Measurements from ENCODE around the gene TRAK2. TPM values are rescaled to one million over a fixed set of nuclear protein-coding genes. Genes with fewer than 3 reads are reported as not detected.

Gene TRAK2
- polyA plus RNA-seq, 1 donor from 2014 or later: 19.6 TPM

DNA sequence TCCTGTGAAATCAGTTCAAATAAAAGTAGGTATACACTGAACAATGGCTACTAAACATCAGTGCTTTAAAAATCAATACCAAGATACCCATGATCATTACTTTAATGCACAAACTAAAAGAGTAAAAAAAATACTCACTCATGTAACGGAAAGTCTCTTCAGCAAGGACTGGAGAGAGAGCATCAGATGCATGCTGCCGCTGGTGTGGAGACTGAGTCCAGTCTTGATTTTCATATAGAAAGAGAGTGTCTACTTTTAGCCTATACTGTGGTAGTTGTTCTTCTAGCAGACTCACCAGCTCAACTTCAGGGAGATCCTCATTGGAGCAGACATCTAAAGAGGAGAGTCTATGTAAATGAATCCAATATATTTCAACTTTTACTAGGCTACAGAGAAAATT lies 44.0 kb downstream of the TRAK2 start:
- Histone ChIP-seq H4K20me1 (ENCODE audit: insufficient read depth) (no peaks in the 10 kb centered on the region), H3K4me3 (ENCODE audit: low read length) (no peak overlapping the region), H3K9me3 (ENCODE audit: low read length) (no peaks in the 10 kb centered on the region), H3K9me2 (ENCODE audit: insufficient read depth, low read length) (no peaks in the 10 kb centered on the region), H3K79me2 (replicated peaks; ENCODE audit: insufficient read depth, low read length) (no peaks in the 10 kb centered on the region), H3K4me2 (ENCODE audit: low read length) (no peak overlapping the region), H3K27ac (ENCODE audit: low read length) (no peak overlapping the region), H3K36me3 (ENCODE audit: insufficient read depth, low read length) (peaks cover 3% of the 10 kb centered on the region), H3K27me3 (ENCODE audit: insufficient read depth, low read depth, low read length) (no peaks in the 10 kb centered on the region), H3F3A (ENCODE audit: insufficient read depth, low read length, poor library complexity, severe bottlenecking) (no peaks in the 10 kb centered on the region), H2AFZ (ENCODE audit: low read depth, low read length) (no peak overlapping the region), H3K9ac (ENCODE audit: low read length) (no peak overlapping the region)
- TF ChIP-seq EP300 (conservative IDR thresholded peaks at IDR 0.05; ENCODE audit: poor library complexity, severe bottlenecking): no peak
- no peak for TF ChIP-seq RAD21 (conservative IDR thresholded peaks at IDR 0.05)
- no peak for TF ChIP-seq EZH2 (IDR thresholded peaks at IDR 0.05; ENCODE audit: borderline replicate concordance, insufficient read depth, low read length, poor library complexity, severe bottlenecking)
- TF ChIP-seq, protein P1, sequence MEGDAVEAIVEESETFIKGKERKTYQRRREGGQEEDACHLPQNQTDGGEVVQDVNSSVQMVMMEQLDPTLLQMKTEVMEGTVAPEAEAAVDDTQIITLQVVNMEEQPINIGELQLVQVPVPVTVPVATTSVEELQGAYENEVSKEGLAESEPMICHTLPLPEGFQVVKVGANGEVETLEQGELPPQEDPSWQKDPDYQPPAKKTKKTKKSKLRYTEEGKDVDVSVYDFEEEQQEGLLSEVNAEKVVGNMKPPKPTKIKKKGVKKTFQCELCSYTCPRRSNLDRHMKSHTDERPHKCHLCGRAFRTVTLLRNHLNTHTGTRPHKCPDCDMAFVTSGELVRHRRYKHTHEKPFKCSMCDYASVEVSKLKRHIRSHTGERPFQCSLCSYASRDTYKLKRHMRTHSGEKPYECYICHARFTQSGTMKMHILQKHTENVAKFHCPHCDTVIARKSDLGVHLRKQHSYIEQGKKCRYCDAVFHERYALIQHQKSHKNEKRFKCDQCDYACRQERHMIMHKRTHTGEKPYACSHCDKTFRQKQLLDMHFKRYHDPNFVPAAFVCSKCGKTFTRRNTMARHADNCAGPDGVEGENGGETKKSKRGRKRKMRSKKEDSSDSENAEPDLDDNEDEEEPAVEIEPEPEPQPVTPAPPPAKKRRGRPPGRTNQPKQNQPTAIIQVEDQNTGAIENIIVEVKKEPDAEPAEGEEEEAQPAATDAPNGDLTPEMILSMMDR (IDR thresholded peaks at IDR 0.05; ENCODE audit: poor library complexity, severe bottlenecking): no peak
- TF ChIP-seq, protein P2, sequence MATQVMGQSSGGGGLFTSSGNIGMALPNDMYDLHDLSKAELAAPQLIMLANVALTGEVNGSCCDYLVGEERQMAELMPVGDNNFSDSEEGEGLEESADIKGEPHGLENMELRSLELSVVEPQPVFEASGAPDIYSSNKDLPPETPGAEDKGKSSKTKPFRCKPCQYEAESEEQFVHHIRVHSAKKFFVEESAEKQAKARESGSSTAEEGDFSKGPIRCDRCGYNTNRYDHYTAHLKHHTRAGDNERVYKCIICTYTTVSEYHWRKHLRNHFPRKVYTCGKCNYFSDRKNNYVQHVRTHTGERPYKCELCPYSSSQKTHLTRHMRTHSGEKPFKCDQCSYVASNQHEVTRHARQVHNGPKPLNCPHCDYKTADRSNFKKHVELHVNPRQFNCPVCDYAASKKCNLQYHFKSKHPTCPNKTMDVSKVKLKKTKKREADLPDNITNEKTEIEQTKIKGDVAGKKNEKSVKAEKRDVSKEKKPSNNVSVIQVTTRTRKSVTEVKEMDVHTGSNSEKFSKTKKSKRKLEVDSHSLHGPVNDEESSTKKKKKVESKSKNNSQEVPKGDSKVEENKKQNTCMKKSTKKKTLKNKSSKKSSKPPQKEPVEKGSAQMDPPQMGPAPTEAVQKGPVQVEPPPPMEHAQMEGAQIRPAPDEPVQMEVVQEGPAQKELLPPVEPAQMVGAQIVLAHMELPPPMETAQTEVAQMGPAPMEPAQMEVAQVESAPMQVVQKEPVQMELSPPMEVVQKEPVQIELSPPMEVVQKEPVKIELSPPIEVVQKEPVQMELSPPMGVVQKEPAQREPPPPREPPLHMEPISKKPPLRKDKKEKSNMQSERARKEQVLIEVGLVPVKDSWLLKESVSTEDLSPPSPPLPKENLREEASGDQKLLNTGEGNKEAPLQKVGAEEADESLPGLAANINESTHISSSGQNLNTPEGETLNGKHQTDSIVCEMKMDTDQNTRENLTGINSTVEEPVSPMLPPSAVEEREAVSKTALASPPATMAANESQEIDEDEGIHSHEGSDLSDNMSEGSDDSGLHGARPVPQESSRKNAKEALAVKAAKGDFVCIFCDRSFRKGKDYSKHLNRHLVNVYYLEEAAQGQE (IDR thresholded peaks at IDR 0.05; ENCODE audit: borderline replicate concordance): no peak
- no peak for TF ChIP-seq MXI1 (conservative IDR thresholded peaks at IDR 0.05; ENCODE audit: poor library complexity, severe bottlenecking)
- TF ChIP-seq SMC3 (conservative IDR thresholded peaks at IDR 0.05; ENCODE audit: poor library complexity): no peak
- TF ChIP-seq TAF1 (IDR thresholded peaks at IDR 0.05; ENCODE audit: low read depth): no peak
- no peak for TF ChIP-seq POLR2AphosphoS5 (IDR thresholded peaks at IDR 0.05)

DNA sequence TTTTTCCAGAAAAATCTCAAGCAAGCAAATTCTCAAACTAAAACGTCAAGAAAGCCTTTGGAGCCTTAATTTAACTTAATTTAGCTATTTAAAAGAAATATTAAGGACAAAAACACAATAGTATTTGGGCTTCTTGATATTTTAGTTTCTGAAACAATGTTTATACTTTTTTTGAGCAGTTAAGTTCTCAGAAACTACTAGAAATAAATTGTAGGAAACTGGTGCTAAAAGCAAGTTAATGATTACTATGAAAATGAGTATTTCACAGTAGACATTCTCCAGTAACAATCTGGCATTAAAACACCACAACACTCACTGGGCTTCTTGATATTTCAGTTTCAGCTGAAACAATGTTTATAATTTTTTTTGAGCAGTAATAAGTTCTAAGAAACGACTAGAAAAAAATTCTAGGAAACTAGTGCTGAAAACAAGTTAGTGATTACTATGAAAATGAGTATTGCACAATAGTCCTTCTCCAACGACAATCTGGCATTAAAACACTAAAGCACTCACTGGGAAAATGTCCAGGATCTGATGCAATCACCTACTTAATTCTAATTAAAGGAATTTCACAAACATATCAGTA lies 45.1 kb downstream of the TRAK2 start:
- no peaks in the 10 kb centered on the region for H3K9me2 ChIP-seq (ENCODE audit: insufficient read depth, low read length)
- H2AFZ ChIP-seq (ENCODE audit: low read depth, low read length): no peak overlapping the region
- TF ChIP-seq, protein P2 (IDR thresholded peaks at IDR 0.05; ENCODE audit: borderline replicate concordance): no peak
- TF ChIP-seq EZH2 (IDR thresholded peaks at IDR 0.05; ENCODE audit: borderline replicate concordance, insufficient read depth, low read length, poor library complexity, severe bottlenecking): no peak
- TF ChIP-seq POLR2AphosphoS5 (IDR thresholded peaks at IDR 0.05): no peak
- no peak for TF ChIP-seq RAD21 (conservative IDR thresholded peaks at IDR 0.05)
- TF ChIP-seq MXI1 (conservative IDR thresholded peaks at IDR 0.05; ENCODE audit: poor library complexity, severe bottlenecking): no peak
- no peak for TF ChIP-seq EP300 (conservative IDR thresholded peaks at IDR 0.05; ENCODE audit: poor library complexity, severe bottlenecking)
- TF ChIP-seq, protein P1 (IDR thresholded peaks at IDR 0.05; ENCODE audit: poor library complexity, severe bottlenecking): no peak
- no peak for TF ChIP-seq TAF1 (IDR thresholded peaks at IDR 0.05; ENCODE audit: low read depth)
- no peak for TF ChIP-seq SMC3 (conservative IDR thresholded peaks at IDR 0.05; ENCODE audit: poor library complexity)
- H3K27ac ChIP-seq (ENCODE audit: low read length): no peak overlapping the region
- H3K79me2 ChIP-seq (replicated peaks; ENCODE audit: insufficient read depth, low read length): no peaks in the 10 kb centered on the region
- H3K9ac ChIP-seq (ENCODE audit: low read length): no peak overlapping the region
- H4K20me1 ChIP-seq (ENCODE audit: insufficient read depth): no peaks in the 10 kb centered on the region
- peaks cover 3% of the 10 kb centered on the region for H3K36me3 ChIP-seq (ENCODE audit: insufficient read depth, low read length)
- no peak overlapping the region for H3K4me3 ChIP-seq (ENCODE audit: low read length)
- H3K9me3 ChIP-seq (ENCODE audit: low read length): no peaks in the 10 kb centered on the region
- H3F3A ChIP-seq (ENCODE audit: insufficient read depth, low read length, poor library complexity, severe bottlenecking): no peaks in the 10 kb centered on the region
- no peaks in the 10 kb centered on the region for H3K27me3 ChIP-seq (ENCODE audit: insufficient read depth, low read depth, low read length)
- H3K4me2 ChIP-seq (ENCODE audit: low read length): no peak overlapping the region
